Right hindlimb (tissue), 1 donor: ENCODE results near the gene ZDHHC7.

Experiments
- DNase-seq: peaks from one replicate; pipeline ENCODE4 v3.0.0-alpha.2; 2018

Gene ZDHHC7

DNA sequence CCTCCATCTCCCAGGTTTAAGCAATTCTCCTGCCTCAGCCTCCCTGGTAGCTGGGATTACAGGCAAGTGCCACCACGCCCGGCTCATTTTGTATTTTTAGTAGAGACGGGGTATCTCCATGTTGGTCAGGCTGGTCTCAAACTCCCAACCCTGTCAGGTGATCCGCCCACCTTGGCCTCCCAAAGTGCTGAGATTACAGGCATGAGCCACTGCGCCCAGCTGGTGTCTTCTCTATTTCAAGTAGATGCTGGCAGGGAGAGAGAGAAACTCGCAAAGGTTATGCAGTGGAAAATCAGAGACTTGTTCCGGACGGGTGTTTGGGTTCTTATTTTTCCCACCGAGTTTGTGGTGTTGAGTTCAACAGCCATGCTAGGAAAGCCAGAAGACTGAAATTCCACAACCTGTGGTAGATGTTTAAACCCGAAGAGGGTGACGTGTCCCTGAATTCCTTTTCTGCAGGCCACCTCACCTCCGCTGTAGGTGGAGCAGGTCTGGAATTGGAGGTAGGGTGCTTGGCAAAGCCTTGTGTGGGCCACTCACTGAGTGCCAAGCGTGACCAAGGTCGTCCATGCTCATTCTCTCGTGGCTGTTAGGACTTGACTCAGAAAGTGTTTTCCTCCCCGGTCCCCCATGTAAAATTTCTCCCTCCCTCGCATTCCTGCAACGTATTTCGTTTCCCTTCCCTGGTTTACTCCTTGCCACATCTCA lies 7.3 kb upstream of the ZDHHC7 start:
- DNase-seq, result no peak

DNA sequence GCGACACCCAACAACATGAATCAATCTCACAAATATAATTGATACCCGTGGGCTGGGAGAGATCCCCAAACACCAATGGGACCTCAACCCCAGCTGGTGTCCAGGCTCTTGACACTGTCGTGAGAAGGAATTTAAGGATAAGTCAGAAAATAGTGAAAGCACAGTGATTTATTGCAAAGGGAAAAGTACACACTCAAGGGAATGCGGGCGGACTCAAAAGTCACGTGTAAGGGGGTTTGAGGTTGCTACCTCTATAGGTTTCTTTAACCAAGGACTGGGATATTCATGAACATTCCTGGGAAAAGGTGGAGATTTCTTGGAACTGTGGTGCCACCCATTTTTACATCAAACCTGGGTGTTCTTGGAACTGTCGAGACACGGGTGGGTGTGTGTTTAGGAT lies 6.3 kb upstream of the ZDHHC7 start:
- DNase-seq, result no peak

DNA sequence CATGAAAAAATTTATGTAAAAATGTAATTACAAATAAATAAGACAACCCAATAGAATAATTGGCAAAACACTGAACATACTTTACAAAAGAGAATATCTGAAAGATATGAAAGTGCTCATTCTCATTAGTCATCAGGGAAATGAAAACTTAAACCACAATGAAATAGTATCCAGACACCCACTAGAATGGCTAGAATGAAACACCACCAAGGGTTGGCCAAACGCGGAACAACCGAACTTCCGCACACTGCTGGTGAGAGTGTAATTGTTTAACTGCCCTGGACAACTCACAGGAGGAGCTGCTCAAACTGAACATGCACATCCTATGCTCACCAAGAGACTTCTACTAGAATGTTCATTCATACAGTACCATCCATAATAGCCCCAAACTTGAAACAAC lies 5.8 kb upstream of the ZDHHC7 start:
- DNase-seq, result no peak

DNA sequence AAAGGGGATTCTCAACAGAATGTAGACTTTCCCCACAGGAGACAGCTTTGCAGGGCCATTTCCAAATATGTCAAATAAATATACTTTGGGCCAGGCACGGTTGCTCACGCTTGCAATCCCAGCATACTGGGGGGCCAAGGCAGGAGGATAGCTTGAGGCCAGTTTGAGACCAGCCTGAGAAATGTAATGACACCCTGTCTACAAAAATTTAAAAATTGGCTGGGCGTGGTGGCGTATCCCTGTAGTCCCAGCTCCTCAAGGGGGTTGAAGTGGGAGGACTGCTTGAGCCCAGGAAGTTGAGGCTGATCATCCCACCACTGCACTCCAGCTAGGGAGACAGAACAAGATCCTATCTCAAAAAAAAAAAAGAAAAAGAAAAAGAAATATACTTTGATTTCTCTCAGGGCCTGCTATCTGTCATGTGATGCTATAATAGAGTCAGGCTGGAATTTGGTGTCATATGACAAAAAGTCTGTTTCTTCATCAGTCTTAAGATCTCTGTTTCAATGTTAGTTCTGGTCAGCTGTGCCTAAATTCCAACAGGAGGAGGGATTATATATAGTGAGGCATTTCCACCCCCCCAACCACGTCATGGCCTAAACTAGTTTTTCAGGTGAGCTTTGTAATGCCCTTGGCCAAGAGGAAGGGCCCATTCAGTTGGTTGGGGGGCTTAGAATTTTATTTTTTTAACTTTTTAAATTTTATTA lies 4.3 kb upstream of the ZDHHC7 start:
- no peak for DNase-seq

DNA sequence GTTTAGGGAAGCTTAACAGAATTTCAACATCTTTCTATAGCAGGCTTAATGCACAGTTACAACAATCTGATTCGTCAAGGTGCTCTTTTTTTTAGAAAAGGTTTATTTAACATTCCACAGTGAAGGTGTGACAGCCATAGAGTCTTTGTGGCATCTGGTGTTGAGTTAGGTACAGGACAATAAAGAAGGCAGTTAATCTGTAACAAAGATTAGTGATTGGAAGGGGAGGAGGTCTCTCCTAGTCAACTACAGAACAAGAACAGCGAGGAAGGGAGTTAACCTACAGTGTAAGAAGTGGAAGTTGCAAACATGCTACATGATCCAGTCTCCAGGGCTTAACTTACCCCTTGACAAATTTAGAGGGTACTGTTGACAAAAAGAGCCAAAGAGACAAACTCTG lies 3.0 kb upstream of the ZDHHC7 start:
- no peak for DNase-seq

DNA sequence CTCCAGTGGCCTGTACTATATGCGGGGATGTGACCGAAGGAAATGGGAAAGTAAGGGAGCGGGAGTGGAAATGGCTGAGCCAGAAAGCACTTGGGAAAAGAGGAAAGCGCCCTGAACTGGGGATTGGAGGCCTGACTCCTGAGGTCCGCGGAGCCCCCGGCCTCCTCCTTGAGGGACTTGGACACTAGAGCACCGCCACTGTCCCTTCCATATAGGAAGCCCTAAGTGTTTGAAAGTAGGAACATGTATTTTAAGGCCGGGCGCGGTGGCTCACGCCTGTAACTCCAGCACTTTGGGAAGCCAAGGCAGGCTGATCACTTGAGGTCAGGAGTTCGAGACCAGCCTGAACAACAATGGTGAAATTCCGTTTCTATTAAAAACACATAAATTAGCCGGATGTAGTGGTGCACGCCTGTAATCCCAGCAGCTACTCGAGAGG lies 530 bp upstream of the ZDHHC7 start:
- DNase-seq, result no peak

DNA sequence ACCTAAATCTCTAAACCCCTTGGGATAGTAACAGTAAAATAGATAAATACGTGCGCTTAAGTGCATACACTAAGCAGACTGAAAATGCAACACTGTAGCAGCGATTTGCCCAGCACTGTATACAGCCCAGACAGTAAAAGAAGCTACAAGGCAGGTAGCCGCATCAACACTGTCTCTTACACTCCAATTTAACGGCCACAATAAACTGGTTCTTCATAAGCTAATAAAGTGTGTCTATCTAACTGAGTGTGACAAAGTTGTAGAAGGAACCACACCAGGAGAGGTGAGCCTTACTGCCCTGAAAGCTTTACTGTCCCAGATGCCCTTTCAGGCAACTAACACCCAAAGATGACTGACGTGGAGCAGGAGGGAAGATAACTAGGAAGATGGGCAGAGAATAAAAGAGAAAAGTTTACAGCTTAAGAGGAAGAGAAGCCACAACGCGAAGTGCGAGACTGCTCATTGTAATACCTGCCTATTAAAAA lies 847 bp downstream of the ZDHHC7 start:
- no peak for DNase-seq

DNA sequence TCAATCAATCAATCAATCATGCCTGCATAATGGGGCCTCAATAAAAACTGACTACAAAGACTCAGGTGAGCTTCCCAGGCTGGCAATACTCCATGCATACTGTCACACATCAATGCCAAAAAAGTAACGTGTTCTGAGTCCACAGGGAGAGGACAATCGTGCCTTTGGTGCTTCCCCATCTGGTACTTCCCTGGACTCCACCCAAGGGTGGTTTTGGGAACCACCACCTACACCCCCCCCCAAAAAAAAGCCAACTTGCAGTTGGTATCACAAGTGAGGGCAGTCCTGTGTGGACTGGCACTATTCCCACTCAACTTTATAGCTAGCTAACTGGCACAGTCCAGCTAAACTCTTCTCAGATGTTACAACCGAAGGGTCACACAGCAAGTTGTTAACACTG lies 3.1 kb downstream of the ZDHHC7 start:
- DNase-seq, result no peak

DNA sequence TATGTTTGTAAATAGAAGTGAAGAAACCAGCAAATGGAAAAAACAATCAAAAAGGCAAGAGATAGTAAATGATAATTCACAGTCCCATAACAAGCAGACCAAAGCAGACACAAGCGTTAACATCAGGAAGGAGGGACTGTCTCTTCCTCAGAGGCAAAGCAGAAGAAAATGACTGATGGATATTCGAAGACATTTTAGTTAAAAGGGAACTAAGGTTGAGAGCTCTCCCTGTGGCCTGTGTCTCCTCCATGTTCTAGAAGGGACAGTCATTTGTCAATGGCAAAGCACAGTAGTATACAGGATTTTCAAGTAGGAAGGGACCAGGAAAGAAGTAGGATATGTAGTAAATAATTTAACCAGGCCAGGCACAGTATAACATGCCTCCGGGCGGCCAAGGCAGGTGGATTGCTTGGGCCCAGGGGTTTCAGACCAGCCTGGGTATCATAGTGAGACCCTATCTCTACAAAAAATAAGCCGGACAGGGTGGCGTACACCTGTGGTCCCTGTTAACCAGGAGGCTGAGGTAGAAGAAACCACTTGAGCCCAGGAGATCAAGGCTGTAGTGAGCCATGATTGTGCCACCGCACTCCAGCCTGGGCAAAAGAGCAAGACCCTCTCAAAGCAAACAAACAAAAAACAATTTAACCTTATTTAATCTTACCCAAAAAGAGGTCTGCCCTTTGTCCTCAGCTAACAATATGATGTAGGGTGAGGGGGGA lies 3.7 kb downstream of the ZDHHC7 start:
- DNase-seq, result no peak

DNA sequence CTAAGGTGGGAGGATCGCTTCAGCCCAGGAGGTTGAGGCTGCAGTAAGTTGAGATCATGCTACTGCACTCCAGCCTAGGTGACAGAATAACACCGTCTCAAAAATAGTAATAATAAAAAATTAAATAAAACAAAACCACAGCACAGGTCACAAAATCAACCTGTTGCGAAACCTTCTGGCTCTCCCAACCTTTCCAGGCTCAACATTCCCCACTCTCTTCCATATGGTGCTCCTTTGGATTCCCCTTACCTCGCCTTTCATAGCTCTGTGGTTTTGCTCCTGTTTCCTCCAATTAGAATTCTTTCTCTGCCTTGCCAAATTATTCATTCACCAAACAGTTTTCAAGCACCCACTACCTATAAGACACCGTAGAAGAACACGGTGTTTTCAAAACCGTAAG lies 4.7 kb downstream of the ZDHHC7 start:
- no peak for DNase-seq

DNA sequence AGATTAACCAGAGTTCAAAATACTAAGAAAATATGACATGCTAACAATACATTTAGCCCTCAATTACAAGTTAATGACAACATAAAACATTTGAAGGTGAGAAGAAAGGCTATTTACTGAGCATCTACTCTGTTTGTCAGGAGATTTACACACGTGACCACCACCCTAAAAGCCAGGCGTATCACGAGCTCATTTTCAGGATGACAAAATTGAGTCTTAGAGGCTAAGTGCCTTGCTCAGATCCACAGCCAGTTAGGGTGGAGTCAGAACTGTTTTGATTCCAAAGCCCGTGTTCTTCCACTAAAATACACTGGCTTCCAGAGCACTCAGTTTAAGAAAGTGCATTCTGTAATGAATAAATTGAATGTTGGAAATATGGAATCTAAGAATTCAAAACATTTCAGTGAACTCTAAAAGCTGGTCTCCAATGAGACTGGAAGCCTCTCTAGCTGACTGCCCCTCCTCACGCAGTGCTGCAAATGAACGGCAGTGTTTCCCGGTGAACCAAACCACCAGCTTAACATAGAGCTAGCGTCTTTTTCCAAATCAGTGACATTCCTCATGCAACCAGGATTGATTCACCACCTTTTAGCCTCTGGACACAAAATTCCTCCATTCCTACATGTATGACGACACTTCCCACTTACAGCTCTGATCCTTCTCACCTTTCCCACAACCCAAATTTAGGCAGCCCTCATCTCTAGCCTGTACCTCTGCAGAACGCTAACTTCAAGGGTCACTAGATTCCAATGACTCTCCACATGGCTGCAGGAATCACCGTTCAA lies 5.9 kb downstream of the ZDHHC7 start:
- DNase-seq, result peak; percentile 59

DNA sequence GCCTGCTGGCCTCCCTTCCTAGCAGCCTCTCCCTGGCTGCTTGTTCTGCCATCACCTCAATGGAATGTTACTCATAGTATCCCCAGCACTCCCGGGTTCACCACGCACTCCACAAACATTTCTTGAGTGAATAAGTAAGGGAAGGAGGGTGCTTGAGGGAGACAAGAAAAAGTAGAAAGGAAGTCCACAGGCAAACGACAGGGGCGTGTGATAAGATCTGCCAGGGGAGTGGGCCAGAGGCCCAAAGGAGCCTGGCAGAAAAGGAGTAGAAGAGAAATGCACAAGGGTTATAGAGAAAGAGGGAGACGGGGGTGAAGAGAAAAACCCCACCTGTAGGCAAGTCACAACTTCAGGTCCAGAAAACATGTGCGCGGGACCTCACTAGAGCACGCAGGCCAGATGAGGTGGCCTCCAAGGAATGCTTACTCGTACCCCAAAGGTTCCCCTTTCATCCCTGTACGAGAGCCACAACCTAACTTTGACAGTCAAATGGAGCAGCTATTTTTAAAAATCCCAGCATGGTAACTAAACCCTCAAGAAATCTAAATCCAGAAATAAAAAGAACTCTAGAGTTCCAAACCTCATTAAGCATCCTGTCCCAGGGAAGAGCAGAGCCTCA lies 6.6 kb downstream of the ZDHHC7 start:
- no peak for DNase-seq

DNA sequence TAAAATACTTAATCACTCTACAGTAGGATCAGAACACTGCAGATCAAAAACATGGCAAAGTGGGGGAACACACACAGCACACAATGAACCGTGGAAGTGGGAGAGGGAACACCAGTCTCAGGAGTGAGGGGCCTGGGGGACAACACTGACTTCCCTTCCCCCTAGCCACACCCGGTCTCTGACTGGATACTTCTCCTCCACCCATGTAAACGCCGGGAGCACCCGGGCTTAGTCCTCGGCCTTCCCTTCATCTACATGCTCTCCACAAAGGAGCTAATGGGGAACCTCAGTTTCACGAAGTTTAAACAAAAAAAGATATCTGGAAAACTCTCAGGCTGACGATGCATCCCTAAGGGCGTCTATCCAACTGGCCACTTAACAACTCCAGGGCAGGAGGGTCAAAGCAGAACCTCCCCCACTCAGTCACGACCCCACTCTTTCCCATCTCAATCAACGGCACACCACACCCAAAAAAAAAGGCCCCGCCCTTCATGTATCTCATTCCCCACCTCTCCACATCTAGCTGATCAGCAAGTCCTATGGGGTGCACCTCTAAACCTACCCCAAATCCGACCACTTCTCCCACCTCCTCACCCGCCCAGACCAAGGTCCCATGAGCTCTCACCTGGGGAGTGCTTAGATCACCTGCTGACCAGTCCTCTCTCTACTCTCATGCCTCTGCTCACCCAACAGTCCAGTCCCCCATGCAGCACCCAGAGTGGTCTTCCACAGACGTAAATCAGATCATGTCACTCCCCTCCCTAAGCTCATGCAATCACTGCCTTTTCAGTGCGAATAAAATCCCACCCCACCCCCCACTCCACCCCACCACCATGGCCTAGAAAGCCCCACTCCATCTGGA lies 7.4 kb downstream of the ZDHHC7 start:
- DNase-seq, result no peak

DNA sequence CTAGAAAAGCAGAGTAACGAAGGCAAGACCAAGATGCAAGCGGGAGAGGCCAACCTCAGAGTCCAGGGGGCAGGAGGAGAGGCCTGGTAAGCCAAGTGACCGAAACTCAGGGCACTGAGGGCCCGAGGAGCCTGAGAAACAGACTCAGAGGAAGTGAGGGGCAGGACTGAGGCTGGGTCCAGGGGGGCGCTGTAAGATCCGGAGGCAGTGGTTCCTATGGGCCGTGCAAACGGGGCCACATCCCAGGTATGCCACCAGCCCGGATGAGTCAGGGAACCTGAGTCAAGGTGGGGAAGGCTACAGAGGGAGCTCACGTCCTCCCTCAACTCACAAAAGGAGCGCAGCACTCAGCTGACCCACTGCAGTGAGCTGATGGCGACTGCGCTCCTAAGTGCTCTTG lies 8.3 kb downstream of the ZDHHC7 start:
- no peak for DNase-seq

DNA sequence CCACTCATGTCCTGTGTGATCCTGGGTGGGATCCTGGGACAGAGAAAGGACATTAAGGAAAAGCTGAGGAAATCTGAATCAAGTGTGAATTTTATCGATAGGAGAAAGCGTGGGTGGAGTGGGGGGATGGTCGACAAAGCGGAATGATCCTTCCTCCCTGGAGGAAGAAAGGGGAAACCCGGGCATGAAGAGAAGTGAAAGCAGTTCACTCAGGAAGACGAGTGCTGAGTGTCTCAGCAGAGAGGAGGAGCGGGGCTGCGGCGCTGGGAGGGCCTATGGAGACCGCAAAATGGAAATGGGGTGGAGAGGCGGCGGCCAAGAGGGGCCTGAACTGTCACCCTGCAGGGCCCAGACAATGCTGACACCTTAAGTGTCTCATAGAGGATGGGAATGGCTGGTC lies 8.7 kb downstream of the ZDHHC7 start:
- no peak for DNase-seq

DNA sequence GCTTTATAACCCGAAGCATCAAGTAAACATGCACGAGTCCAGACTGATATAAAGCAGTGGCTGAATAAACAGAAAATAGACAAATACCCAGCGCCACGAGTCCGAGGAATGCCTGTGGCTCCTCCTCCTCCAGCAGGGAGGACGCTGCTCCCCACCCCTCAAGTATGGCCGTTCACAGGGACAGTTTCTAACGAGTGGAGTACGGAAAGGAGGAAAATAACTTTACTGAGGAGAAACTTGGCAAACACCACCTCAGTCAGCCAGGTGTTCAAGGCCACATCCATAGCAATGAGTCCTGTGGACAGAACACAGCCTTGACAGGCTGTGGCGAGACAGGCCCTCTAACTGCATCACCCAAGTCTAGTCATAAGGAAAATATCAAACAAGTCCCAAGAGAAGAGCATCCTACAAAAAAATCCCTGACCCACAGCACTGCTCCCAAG lies 9.2 kb downstream of the ZDHHC7 start:
- DNase-seq, result no peak

DNA sequence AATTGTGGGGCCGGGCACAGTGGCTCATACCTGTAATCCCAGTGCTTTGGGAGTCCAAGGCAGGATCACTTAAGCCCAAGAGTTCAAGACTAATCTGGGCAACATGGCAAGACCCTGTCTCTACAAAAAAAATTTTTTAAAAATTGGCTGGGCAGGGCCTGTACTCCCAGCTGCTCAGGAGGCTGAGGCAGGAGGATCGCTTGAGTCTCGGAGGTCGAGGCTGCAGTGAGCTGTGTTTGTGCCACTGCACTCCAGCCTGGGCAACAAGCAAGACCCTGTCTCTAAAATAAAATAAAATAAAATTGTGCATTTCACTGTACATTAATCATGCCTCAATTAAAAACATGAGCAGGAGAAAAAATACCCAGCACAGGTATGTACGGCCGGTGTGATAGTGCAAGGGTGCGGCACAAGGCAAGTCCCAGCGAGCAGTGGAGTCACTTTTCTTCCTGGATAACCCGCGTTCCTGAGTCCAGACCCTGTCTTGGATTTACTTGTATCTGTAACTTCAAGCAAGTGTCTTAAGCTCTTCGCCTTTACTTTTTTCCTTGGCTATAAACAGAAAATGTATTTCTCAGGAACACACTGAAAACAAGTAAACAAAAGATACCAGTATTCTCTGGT lies 11.4 kb downstream of the ZDHHC7 start:
- DNase-seq, result no peak

DNA sequence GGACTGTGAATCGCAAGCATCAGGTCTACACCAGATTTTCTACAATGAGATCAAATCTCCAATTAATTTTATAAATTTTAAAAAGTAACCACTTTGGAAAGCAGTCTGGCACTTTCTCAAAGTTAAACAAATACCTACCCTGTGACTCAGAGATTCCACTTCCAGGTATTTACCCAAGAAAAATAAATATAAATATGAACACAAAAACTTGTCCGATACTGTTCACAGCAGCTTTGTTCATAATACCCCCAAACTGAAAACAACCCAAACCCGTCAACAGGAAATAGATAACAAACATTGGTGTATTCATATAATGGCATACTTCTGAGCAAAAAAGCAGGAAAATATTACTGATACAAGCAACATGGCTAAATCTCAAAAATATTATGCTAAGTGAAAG lies 12.1 kb downstream of the ZDHHC7 start:
- no peak for DNase-seq

DNA sequence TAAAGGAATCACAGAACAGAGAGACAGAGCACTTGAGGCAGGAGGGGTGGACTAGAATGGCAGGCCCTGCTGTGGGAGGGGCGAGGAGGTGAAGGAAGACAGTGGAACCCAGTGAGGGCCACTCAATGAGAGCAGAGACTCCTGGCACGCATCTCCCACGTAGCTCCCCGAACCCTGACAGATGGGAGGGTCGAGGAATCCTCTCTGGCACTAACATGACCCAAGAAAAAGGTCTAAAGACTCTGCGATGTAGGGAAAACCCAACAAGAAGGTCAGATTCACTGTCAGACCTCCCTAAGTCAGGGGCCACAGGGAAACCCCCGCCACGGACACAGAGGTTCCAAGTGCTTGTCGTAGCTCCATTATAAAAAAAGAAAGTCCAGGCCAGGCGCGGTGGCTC lies 15.0 kb downstream of the ZDHHC7 start:
- DNase-seq, result no peak

DNA sequence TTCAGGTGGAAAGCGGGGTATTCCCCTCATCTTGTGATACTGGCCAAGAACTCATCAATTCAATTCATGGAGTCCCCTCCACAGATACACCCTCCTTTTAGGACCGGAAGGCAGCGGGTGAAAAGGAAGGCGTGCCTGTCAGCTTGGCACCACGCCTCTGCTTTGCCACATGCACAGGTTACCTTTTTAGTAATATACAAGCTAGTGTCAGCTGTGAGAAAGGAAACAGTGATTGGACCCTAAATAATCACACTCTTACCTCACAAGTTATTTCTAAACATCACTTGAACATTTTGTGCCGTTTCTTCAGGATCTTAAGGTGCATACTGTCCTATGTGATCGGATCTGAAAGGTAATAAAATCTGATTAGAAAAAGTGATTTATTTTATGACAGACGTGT lies 15.7 kb downstream of the ZDHHC7 start:
- no peak for DNase-seq

DNA sequence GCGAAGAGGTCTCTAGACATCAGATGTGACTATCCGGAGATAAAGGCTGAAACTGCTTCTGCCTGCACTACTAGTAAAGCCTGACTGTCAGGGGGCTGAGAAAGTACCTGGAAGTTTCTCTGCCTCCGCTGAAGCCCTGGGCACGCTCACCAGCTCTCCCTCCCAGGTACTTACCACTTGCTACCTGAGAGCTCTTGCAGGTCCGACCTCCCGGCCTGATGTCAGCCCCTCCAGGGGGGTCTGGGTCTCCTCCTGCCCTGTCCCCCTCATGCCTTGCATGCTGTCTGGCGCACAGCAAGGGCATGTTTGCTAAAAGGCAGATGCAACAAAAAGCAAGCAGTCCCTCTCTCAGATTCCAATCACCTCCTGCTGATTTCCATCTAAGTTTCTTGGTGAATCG lies 17.4 kb downstream of the ZDHHC7 start:
- DNase-seq, result no peak
